ENCODE data around the gene PEX1. TPM values are rescaled to one million over a fixed set of nuclear protein-coding genes. Genes with fewer than 3 reads are reported as not detected.

The PEX1 gene
- polyA plus RNA-seq, 1 donor from 2014 or later, result 6.2 TPM

- Mint-ChIP-seq H3K36me3 (peaks cover 2% of the 10 kb centered on the region), H3K4me1 (peaks cover 19 to 27% (median 22%) of the 10 kb centered on the region in 3 donors), H3K4me3 (peak overlapping the region; percentile 87 to 98 (median 97)), H3K27me3 (no peaks in the 10 kb centered on the region), H3K9me3 (no peaks in the 10 kb centered on the region), H3K27ac (peak overlapping the region; percentile 83 to 96 (median 91))
These were observed 776 bp downstream of the PEX1 start for GRCh38 chr7:92527300-92528187.

- no peak overlapping the region for H3K27ac Mint-ChIP-seq
- no peaks in the 10 kb centered on the region for H3K36me3 Mint-ChIP-seq
- no peaks in the 10 kb centered on the region for H3K9me3 Mint-ChIP-seq
- no peak overlapping the region for H3K4me3 Mint-ChIP-seq
- H3K4me1 Mint-ChIP-seq, result peaks cover 12 to 15% (median 14%) of the 10 kb centered on the region in 3 donors
- no peaks in the 10 kb centered on the region for H3K27me3 Mint-ChIP-seq
These were observed 5.2 kb downstream of the PEX1 start for GRCh38 chr7:92523110-92523509.

GRCh38 chr7:92520024-92520423, 8.3 kb downstream of the PEX1 start:
- Mint-ChIP-seq H3K36me3 (peaks cover 7% of the 10 kb centered on the region), H3K9me3 (no peaks in the 10 kb centered on the region), H3K4me3 (no peak overlapping the region), H3K27ac (no peak overlapping the region), H3K4me1 (no peaks in the 10 kb centered on the region), H3K27me3 (no peaks in the 10 kb centered on the region)

GRCh38 chr7:92517631-92518030, 10.7 kb downstream of the PEX1 start:
- Mint-ChIP-seq H3K4me3 (no peak overlapping the region), H3K27ac (no peak overlapping the region), H3K4me1 (no peaks in the 10 kb centered on the region), H3K36me3 (peaks cover 9% of the 10 kb centered on the region), H3K27me3 (no peaks in the 10 kb centered on the region), H3K9me3 (no peaks in the 10 kb centered on the region)

- no peaks in the 10 kb centered on the region for H3K9me3 Mint-ChIP-seq
- no peaks in the 10 kb centered on the region for H3K27me3 Mint-ChIP-seq
- H3K27ac Mint-ChIP-seq, result no peak overlapping the region
- H3K36me3 Mint-ChIP-seq, result peaks cover 9% of the 10 kb centered on the region
- H3K4me1 Mint-ChIP-seq, result no peaks in the 10 kb centered on the region
- no peak overlapping the region for H3K4me3 Mint-ChIP-seq
These were observed 15.0 kb downstream of the PEX1 start for GRCh38 chr7:92513167-92513902.

- no peaks in the 10 kb centered on the region for H3K27me3 Mint-ChIP-seq
- no peaks in the 10 kb centered on the region for H3K4me1 Mint-ChIP-seq
- peaks cover 3% of the 10 kb centered on the region for H3K36me3 Mint-ChIP-seq
- no peak overlapping the region for H3K4me3 Mint-ChIP-seq
- H3K27ac Mint-ChIP-seq, result no peak overlapping the region
- H3K9me3 Mint-ChIP-seq, result no peaks in the 10 kb centered on the region
These were observed 19.4 kb downstream of the PEX1 start for GRCh38 chr7:92508946-92509345.

GRCh38 chr7:92506363-92506762, 22.0 kb downstream of the PEX1 start:
- Mint-ChIP-seq H3K27ac (no peak overlapping the region), H3K4me3 (no peak overlapping the region), H3K36me3 (peaks cover 3% of the 10 kb centered on the region), H3K27me3 (no peaks in the 10 kb centered on the region), H3K9me3 (no peaks in the 10 kb centered on the region), H3K4me1 (no peaks in the 10 kb centered on the region)

GRCh38 chr7:92504563-92504962, 23.8 kb downstream of the PEX1 start:
- peaks cover 3% of the 10 kb centered on the region for H3K36me3 Mint-ChIP-seq
- no peaks in the 10 kb centered on the region for H3K4me1 Mint-ChIP-seq
- H3K27me3 Mint-ChIP-seq, result no peaks in the 10 kb centered on the region
- H3K27ac Mint-ChIP-seq, result no peak overlapping the region
- no peaks in the 10 kb centered on the region for H3K9me3 Mint-ChIP-seq
- no peak overlapping the region for H3K4me3 Mint-ChIP-seq

- Mint-ChIP-seq H3K4me1 (no peaks in the 10 kb centered on the region), H3K27me3 (no peaks in the 10 kb centered on the region), H3K9me3 (no peaks in the 10 kb centered on the region), H3K36me3 (peaks cover 4% of the 10 kb centered on the region), H3K27ac (no peak overlapping the region), H3K4me3 (no peak overlapping the region)
These were observed 24.6 kb downstream of the PEX1 start for GRCh38 chr7:92503767-92504166.

- H3K36me3 Mint-ChIP-seq, result peaks cover 4% of the 10 kb centered on the region
These were observed 29.8 kb downstream of the PEX1 start for GRCh38 chr7:92498557-92498956.

GRCh38 chr7:92496876-92497275, 31.4 kb downstream of the PEX1 start:
- H3K4me3 Mint-ChIP-seq, result no peak overlapping the region
- H3K27me3 Mint-ChIP-seq, result no peaks in the 10 kb centered on the region
- no peak overlapping the region for H3K27ac Mint-ChIP-seq
- H3K36me3 Mint-ChIP-seq, result peaks cover 4% of the 10 kb centered on the region
- no peaks in the 10 kb centered on the region for H3K4me1 Mint-ChIP-seq
- H3K9me3 Mint-ChIP-seq, result no peaks in the 10 kb centered on the region

More at GRCh38 chr7:92498557-92498956, 29.8 kb downstream of the PEX1 start:
- Mint-ChIP-seq H3K27ac (peak overlapping the region in 1 of 3 donors; percentile 87), H3K4me3 (no peak overlapping the region), H3K9me3 (no peaks in the 10 kb centered on the region), H3K27me3 (no peaks in the 10 kb centered on the region), H3K4me1 (no peaks in the 10 kb centered on the region)

GRCh38 chr7:92489634-92490033, 38.7 kb downstream of the PEX1 start:
- H3K36me3 Mint-ChIP-seq, result peaks cover 5% of the 10 kb centered on the region
- H3K4me1 Mint-ChIP-seq, result no peaks in the 10 kb centered on the region
- no peak overlapping the region for H3K27ac Mint-ChIP-seq
- H3K4me3 Mint-ChIP-seq, result no peak overlapping the region
- H3K9me3 Mint-ChIP-seq, result no peaks in the 10 kb centered on the region
- no peaks in the 10 kb centered on the region for H3K27me3 Mint-ChIP-seq

- peaks cover 3% of the 10 kb centered on the region for H3K36me3 Mint-ChIP-seq
- H3K4me3 Mint-ChIP-seq, result no peak overlapping the region
- no peaks in the 10 kb centered on the region for H3K27me3 Mint-ChIP-seq
- H3K4me1 Mint-ChIP-seq, result no peaks in the 10 kb centered on the region
- H3K9me3 Mint-ChIP-seq, result no peaks in the 10 kb centered on the region
- H3K27ac Mint-ChIP-seq, result no peak overlapping the region
These were observed 40.5 kb downstream of the PEX1 start for GRCh38 chr7:92487804-92488203.

- no peaks in the 10 kb centered on the region for H3K27me3 Mint-ChIP-seq
- H3K27ac Mint-ChIP-seq, result no peak overlapping the region
- H3K36me3 Mint-ChIP-seq, result peaks cover 1% of the 10 kb centered on the region
- no peaks in the 10 kb centered on the region for H3K9me3 Mint-ChIP-seq
- no peak overlapping the region for H3K4me3 Mint-ChIP-seq
- H3K4me1 Mint-ChIP-seq, result no peaks in the 10 kb centered on the region
These were observed 42.3 kb downstream of the PEX1 start for GRCh38 chr7:92485974-92486373.

GRCh38 chr7:92485267-92485892, 42.9 kb downstream of the PEX1 start:
- H3K27me3 Mint-ChIP-seq, result no peaks in the 10 kb centered on the region
- H3K9me3 Mint-ChIP-seq, result no peaks in the 10 kb centered on the region
- H3K27ac Mint-ChIP-seq, result no peak overlapping the region
- no peaks in the 10 kb centered on the region for H3K36me3 Mint-ChIP-seq
- H3K4me1 Mint-ChIP-seq, result no peaks in the 10 kb centered on the region
- no peak overlapping the region for H3K4me3 Mint-ChIP-seq

Data from IgD-negative memory B cell (primary cell).